ENCODE data around the gene PSMB10.
"Not testable (repeated sequence)": the region's sequence is repeated elsewhere in the genome, so short reads cannot be mapped to it uniquely, and the experiment has no call there.

The PSMB10 gene

DNA sequence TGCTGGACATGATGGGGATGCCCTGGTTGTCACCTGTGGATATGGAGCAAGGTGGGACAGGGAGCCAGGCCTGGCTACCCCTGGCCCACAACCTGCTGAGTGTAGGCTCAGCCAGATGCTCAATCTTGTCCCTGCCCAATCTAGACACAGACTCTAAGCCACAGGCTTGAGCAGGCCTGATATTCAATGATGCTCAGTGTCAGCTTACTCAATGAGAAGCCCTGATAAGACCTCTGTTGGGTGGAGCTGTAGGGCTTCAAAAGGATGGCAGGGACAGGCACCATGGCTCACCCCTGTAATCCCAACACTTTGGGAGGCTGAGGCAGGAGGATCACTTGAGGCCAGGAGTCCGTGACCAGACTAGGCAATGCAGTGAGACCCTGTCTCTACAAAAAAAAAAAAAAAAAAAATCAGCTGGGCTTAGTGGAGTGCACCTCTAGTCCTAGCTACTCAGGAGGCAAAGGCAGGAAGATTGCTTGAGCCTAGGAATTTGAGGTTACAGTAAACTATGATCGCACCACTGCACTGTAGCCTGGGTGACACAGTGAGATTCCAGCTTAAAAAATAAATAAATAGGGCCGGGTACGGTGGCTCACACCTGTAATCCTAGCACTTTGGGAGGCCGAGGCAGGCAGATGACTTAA lies 3.9 kb upstream of the PSMB10 start:
- H3K4me1 ChIP-seq (ENCODE audit: control insufficient read depth, insufficient read depth, low read length, poor library complexity, severe bottlenecking), result no peaks in the 10 kb centered on the region
- no peak overlapping the region for H3K27ac ChIP-seq (ENCODE audit: low read depth, low read length, severe bottlenecking)
- 83 to 88% methylated on average over 4 to 5 of the region's 5 CpGs for WGBS, 2 experiments (ENCODE audit: insufficient coverage in 2 of 2)
- no peaks in the 10 kb centered on the region for H3K9me3 ChIP-seq (ENCODE audit: control insufficient read depth, low read length)
- H3K4me3 ChIP-seq (ENCODE audit: extremely low read depth, insufficient read depth, low read length, poor library complexity, severe bottlenecking), result no peak overlapping the region
- H3K36me3 ChIP-seq (ENCODE audit: control insufficient read depth, insufficient read depth, low read length), result peaks cover 61% of the 10 kb centered on the region

DNA sequence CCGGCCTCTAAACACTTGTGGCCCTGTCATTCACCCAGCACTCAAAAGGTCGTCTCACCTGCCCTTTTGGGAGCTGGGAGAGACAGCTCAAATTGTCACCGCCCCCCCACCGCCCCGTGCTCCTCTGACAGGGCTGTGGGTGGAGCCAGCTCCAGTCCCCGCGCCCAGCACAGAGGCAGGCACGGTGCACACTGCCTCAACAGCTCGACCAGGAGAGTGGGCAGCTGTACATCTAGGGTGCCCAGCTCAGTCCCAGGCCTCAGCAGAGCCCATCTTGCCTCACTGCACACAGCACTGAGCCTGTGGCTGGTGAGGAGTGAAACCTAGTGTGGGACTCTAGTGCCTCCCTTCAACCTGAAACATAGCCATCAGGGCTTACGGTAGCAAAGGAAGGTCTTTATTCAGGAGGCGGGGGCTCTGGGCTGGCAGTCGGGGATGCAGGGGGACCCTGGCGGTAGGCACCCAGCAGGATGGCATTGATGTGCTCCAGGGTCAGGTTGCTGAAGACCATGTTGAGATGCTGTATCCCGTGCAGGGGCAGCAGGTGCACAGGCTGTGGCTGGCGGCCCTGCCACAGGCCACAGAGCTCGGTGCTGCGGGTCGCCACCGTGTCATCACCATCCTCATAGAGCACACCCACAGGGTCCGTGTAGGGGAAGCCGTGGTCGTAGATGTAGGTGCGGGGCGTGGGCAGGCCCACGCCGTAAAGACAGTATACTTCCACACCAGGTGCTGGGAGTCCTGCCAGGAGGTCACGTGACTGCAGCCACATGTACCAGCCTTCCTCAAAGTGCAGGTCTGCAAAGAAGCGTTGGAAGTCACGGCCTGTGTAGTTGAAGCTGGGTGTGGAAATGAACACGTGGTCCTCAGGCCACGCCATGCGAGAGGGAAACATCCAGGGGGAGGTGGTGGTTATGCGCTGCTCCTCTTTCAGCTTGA lies 3.1 kb upstream of the PSMB10 start:
- 95 to 98% methylated on average over 29 to 32 of the region's 33 CpGs for WGBS, 2 experiments (ENCODE audit: insufficient coverage in 2 of 2)
- Histone ChIP-seq H3K4me3 (ENCODE audit: extremely low read depth, insufficient read depth, low read length, poor library complexity, severe bottlenecking) (no peak overlapping the region), H3K4me1 (ENCODE audit: control insufficient read depth, insufficient read depth, low read length, poor library complexity, severe bottlenecking) (peaks cover under 1% of the 10 kb centered on the region), H3K27ac (ENCODE audit: low read depth, low read length, severe bottlenecking) (no peak overlapping the region), H3K36me3 (ENCODE audit: control insufficient read depth, insufficient read depth, low read length) (peaks cover 53% of the 10 kb centered on the region), H3K9me3 (ENCODE audit: control insufficient read depth, low read length) (no peaks in the 10 kb centered on the region)

DNA sequence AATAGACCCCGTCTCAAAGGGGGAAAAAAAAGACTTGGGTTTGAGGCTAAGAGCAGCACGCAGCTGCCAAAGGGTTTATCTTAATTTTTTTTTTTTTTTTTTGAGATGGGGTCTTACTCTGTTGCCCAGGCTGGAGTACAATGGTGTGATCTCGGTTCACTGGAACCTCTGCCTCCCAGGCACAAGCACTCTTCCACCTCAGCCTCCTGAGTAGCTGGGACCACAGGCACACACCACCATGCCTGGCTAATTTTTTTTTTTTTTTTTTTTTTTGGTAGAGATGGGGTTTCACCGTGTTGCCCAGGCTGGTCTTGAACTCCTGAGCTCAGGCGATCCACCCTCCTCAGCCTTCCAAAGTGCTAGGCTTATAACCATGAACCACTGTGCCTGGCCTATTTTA lies 1.1 kb upstream of the PSMB10 start:
- H3K9me3 ChIP-seq (ENCODE audit: control insufficient read depth, low read length); H3K4me3 ChIP-seq (ENCODE audit: extremely low read depth, insufficient read depth, low read length, poor library complexity, severe bottlenecking); H3K4me1 ChIP-seq (ENCODE audit: control insufficient read depth, insufficient read depth, low read length, poor library complexity, severe bottlenecking); H3K27ac ChIP-seq (ENCODE audit: low read depth, low read length, severe bottlenecking): not testable (repeated sequence)
- 100% methylated on average over 1 to 2 of the region's 5 CpGs for WGBS, 2 experiments (ENCODE audit: insufficient coverage in 2 of 2)
- peaks cover 32% of the 10 kb centered on the region for H3K36me3 ChIP-seq (ENCODE audit: control insufficient read depth, insufficient read depth, low read length)

DNA sequence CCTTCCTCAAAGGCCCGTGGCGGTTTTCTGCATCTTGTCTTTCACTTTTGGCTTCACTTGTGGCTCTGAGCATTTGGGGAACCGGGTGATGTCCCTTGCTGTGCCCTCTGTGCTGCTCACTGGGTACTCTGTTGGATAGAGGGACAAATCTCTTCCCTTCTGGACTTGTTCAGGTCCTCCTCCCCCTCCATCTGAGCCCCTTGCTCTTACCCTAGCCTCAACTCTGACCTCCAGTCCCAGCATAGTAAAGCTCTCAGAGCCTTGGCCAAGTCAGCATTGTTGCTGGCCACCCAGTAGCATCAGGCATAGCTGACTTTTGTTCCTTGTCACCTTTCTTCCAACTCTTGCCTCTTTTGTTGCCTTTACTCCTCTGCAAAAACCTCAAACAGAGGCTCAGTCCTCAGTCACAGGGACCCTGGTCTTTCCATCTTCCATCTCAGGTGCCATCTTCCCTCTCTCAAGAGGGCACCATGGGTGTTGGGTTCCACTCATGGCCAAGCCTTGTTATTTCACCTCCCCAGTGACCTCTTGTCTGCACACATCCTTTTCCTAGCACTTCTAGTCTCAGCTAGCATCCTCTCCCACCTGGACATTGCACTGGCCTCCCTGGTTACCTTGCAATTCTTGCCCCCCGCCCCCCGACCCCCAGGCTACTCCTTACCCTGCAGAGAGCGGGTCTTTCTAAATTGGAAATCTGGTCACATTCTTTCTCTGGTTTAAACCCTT lies 393 bp upstream of the PSMB10 start:
- Histone ChIP-seq H3K9me3 (ENCODE audit: control insufficient read depth, low read length) (no peaks in the 10 kb centered on the region), H3K4me3 (ENCODE audit: extremely low read depth, insufficient read depth, low read length, poor library complexity, severe bottlenecking) (peak overlapping the region; percentile 86), H3K36me3 (ENCODE audit: control insufficient read depth, insufficient read depth, low read length) (peaks cover 26% of the 10 kb centered on the region), H3K27ac (ENCODE audit: low read depth, low read length, severe bottlenecking) (no peak overlapping the region), H3K4me1 (ENCODE audit: control insufficient read depth, insufficient read depth, low read length, poor library complexity, severe bottlenecking) (peaks cover 3% of the 10 kb centered on the region)
- 28 to 44% methylated on average over 3 to 4 of the region's 6 CpGs for WGBS, 2 experiments (ENCODE audit: insufficient coverage in 2 of 2)

DNA sequence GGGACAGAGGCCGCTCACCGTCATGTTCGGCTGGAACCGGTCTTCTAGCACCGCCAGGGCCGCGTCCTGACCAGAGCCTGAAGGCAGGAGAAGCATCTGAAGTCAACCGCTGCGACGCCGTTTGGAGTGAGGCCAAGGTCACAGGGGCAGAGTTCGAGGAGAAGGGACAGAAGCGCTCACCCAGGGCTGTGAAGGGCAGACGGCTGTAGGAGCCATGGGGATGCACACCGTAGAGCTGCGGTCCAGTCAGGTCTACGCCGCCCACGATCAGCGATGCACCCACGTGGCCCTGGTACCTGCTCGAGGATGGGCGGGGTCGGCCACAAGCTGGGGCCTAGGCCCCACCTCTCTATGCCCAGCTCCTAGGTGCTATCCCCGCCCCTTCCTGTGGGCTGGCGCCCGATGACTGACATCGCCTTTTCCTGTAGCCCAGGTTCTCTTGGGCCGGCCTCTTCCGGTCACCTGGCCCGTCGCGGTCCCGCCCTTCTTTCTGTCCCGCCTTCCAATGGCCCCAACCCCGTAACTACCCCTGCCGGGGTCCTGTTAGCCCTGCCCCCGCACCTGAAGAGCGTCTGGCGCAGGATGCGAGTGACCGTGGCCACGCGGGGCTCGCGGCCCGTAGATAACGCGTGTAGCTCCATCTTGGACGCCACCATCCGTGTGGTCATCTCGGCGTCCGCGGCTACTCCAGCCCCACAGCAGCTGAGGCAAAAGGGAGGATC lies 1.1 kb downstream of the PSMB10 start:
- Histone ChIP-seq H3K27ac (ENCODE audit: low read depth, low read length, severe bottlenecking) (peak overlapping the region; percentile 62), H3K36me3 (ENCODE audit: control insufficient read depth, insufficient read depth, low read length) (peaks cover 15% of the 10 kb centered on the region), H3K4me3 (ENCODE audit: extremely low read depth, insufficient read depth, low read length, poor library complexity, severe bottlenecking) (peak overlapping the region; percentile 86), H3K9me3 (ENCODE audit: control insufficient read depth, low read length) (no peaks in the 10 kb centered on the region), H3K4me1 (ENCODE audit: control insufficient read depth, insufficient read depth, low read length, poor library complexity, severe bottlenecking) (peaks cover 3% of the 10 kb centered on the region)
- 0 to 1% methylated on average over 38 to 53 of the region's 55 CpGs for WGBS, 2 experiments (ENCODE audit: insufficient coverage in 2 of 2)

DNA sequence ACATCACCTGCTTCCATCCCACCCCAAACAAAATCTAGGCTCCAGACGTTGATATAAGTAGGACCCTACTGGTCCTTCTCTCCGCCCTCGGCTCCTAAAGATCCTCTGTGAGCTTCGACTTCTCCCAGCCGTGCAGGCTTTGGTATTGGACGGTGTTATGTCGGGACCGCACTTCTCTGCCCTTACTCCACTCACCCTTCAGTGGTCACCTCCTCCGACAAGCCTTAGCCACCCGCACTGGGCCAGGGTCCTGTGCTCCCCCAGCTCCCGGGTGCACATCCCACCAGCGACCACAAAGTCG lies 1.6 kb downstream of the PSMB10 start:
- peaks cover 3% of the 10 kb centered on the region for H3K4me1 ChIP-seq (ENCODE audit: control insufficient read depth, insufficient read depth, low read length, poor library complexity, severe bottlenecking)
- WGBS, 2 experiments (ENCODE audit: insufficient coverage in 2 of 2), result 5 to 13% methylated on average over 7 to 13 of the region's 13 CpGs
- H3K27ac ChIP-seq (ENCODE audit: low read depth, low read length, severe bottlenecking), result no peak overlapping the region
- H3K4me3 ChIP-seq (ENCODE audit: extremely low read depth, insufficient read depth, low read length, poor library complexity, severe bottlenecking), result peak overlapping the region; percentile 86
- peaks cover 13% of the 10 kb centered on the region for H3K36me3 ChIP-seq (ENCODE audit: control insufficient read depth, insufficient read depth, low read length)
- no peaks in the 10 kb centered on the region for H3K9me3 ChIP-seq (ENCODE audit: control insufficient read depth, low read length)

DNA sequence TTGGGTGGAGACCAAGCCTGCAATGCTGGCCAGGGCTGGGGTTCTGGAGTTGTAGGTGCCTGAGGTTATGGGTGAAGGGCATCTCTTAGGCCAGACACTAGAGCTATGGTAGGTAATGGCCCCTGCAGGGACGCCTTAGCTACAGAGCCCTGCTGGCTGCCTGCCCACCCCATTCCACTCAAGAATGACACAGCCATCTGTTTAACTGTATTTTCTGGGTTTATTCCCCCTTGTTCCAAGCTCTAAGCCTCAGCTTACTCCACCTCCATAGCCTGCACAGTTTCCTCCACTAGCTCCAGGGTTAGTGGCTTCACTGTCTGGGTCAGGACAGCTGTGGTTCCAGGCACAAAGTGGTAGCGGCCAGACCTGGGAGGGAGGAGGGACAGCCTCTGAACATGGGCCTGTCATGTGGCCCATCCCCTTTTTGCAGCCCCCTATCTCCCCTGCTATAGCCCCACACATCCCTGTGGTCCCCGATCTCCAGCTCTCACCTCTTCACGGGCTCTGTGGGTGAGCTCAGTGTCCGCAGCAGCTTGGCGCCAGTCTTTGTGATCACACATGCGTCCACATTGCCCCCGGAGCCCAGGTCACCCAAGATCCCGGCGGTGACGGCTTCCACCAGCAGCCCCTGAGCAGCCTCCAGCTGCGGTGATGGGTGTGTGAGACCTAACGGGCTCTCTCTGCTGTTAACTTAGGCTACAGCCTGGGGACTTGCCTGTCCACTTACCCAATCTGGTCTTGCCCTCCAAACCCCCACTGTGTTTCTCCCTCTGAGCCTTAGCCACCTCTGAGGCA lies 2.1 kb downstream of the PSMB10 start:
- no peak overlapping the region for H3K27ac ChIP-seq (ENCODE audit: low read depth, low read length, severe bottlenecking)
- no peak overlapping the region for H3K4me3 ChIP-seq (ENCODE audit: extremely low read depth, insufficient read depth, low read length, poor library complexity, severe bottlenecking)
- H3K36me3 ChIP-seq (ENCODE audit: control insufficient read depth, insufficient read depth, low read length), result peaks cover 13% of the 10 kb centered on the region
- H3K9me3 ChIP-seq (ENCODE audit: control insufficient read depth, low read length), result no peaks in the 10 kb centered on the region
- peaks cover 3% of the 10 kb centered on the region for H3K4me1 ChIP-seq (ENCODE audit: control insufficient read depth, insufficient read depth, low read length, poor library complexity, severe bottlenecking)
- WGBS, 2 experiments (ENCODE audit: insufficient coverage in 2 of 2), result 58 to 62% methylated on average over 13 of the region's 13 CpGs

DNA sequence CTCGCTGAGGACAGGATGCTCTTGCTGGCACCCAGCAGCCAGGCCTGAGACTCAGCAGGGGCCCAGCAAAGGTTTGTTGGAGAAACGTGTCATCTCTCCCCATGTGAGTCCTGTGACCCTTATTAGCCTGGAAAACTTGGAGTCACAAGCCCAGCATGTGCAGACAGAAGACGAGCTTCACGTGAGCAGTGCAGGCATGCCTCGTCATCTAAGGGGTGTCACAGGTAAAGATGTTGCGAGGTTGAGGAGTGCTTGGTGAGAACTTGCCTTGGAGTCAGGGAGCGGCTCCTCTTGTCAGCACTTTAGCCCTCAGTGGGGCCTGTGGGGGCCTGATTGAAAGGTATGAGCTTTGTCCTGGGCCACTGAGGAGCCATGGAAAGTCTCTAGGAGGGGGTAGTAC lies 2.8 kb downstream of the PSMB10 start:
- no peak overlapping the region for H3K27ac ChIP-seq (ENCODE audit: low read depth, low read length, severe bottlenecking)
- WGBS, 2 experiments (ENCODE audit: insufficient coverage in 2 of 2), result 91 to 93% methylated on average over 7 of the region's 7 CpGs
- H3K9me3 ChIP-seq (ENCODE audit: control insufficient read depth, low read length), result no peaks in the 10 kb centered on the region
- no peak overlapping the region for H3K4me3 ChIP-seq (ENCODE audit: extremely low read depth, insufficient read depth, low read length, poor library complexity, severe bottlenecking)
- H3K4me1 ChIP-seq (ENCODE audit: control insufficient read depth, insufficient read depth, low read length, poor library complexity, severe bottlenecking), result peaks cover 3% of the 10 kb centered on the region
- H3K36me3 ChIP-seq (ENCODE audit: control insufficient read depth, insufficient read depth, low read length), result peaks cover 18% of the 10 kb centered on the region

DNA sequence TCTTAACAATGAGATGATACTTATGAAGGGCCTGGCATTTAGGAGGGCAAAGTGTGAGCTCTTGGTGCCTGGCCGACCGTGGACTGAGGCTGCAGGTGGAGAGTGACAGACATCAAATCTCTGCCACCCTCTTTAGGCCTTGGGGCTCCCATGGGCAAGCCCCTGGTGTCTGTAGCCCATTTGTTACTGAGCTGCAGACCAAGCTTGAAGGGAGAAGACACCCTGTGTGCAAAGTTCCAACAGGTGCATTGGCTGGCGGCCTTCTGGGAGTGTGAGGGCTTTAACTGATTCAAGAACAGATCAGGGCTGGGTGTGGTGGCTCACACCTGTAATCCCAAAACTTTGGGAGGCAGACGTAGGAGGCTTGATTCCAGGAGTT lies 4.2 kb downstream of the PSMB10 start:
- Histone ChIP-seq H3K9me3 (ENCODE audit: control insufficient read depth, low read length) (no peaks in the 10 kb centered on the region), H3K4me1 (ENCODE audit: control insufficient read depth, insufficient read depth, low read length, poor library complexity, severe bottlenecking) (peaks cover 3% of the 10 kb centered on the region), H3K27ac (ENCODE audit: low read depth, low read length, severe bottlenecking) (no peak overlapping the region), H3K36me3 (ENCODE audit: control insufficient read depth, insufficient read depth, low read length) (peaks cover 27% of the 10 kb centered on the region), H3K4me3 (ENCODE audit: extremely low read depth, insufficient read depth, low read length, poor library complexity, severe bottlenecking) (no peak overlapping the region)
- 85 to 90% methylated on average over 2 to 3 of the region's 4 CpGs for WGBS, 2 experiments (ENCODE audit: insufficient coverage in 2 of 2)
